ENCODE data around the gene RAB23. TPM values are rescaled to one million over a fixed set of nuclear protein-coding genes. Genes with fewer than 3 reads are reported as not detected.

The RAB23 gene
- total RNA-seq, 1 experiment from 2014 or later, result 18.1 TPM

GRCh38 chr6:57265755-57266221, 43.7 kb upstream of the RAB23 start:
- H3K18ac ChIP-seq (ENCODE audit: insufficient read length, low read depth, low read length), result no peak overlapping the region
- no peak overlapping the region for H4K91ac ChIP-seq (ENCODE audit: insufficient read length, low read depth, low read length)
- H3K27ac ChIP-seq (ENCODE audit: insufficient read length, low read depth, low read length), result no peak overlapping the region
- H3K79me1 ChIP-seq (ENCODE audit: insufficient read depth, low read depth, low read length, poor library complexity, severe bottlenecking), result no peaks in the 10 kb centered on the region
- H3K36me3 Mint-ChIP-seq (ENCODE audit: insufficient read depth in 1 of 3, low read depth in 3 of 3), result no peaks in the 10 kb centered on the region
- TF ChIP-seq CTCF (conservative IDR thresholded peaks at IDR 0.05), result no peak
- no peak overlapping the region for H4K5ac ChIP-seq (ENCODE audit: insufficient read length, low read depth, low read length)
- H3K4me2 ChIP-seq (ENCODE audit: insufficient read depth, insufficient read length, low read length), result no peak overlapping the region
- DNase-seq, result no peak
- H3K23ac ChIP-seq (ENCODE audit: insufficient read length, low read depth, low read length), result no peak overlapping the region
- H3K9me3 ChIP-seq (ENCODE audit: control insufficient read depth, low read depth, low read length), result no peaks in the 10 kb centered on the region
- WGBS (ENCODE audit: extremely low coverage, insufficient read length, low lambda C conversion rate), result no CpG with 5 or more reads among the region's 1 CpG
- H2AK5ac ChIP-seq (ENCODE audit: insufficient read length, low read length), result no peak overlapping the region
- no peaks in the 10 kb centered on the region for H3K23me2 ChIP-seq (ENCODE audit: insufficient read length, low read depth, low read length, poor library complexity, severe bottlenecking)
- peaks cover 0 to 3% of the 10 kb centered on the region in 2 experiments; a peak in 2 of 4 replicates for H3K4me1 Mint-ChIP-seq
- H3K27me3 Mint-ChIP-seq (ENCODE audit: low read depth), result peaks cover 2% of the 10 kb centered on the region; the same call in 1 of the 2 replicates
- no peak overlapping the region for H4K8ac ChIP-seq (replicated peaks; ENCODE audit: insufficient read length, low read depth, low read length)
- no peak overlapping the region for H2BK20ac ChIP-seq (ENCODE audit: low read depth, low read length, poor library complexity, severe bottlenecking)
- no peak overlapping the region for H3K4ac ChIP-seq (ENCODE audit: low read depth, low read length)
- H3K56ac ChIP-seq (ENCODE audit: insufficient read length, low read depth, low read length), result no peak overlapping the region
- no peak overlapping the region for H2AFZ ChIP-seq (ENCODE audit: low read length)
- H2BK120ac ChIP-seq (ENCODE audit: low read depth, low read length, poor library complexity, severe bottlenecking), result no peak overlapping the region
- H4K20me1 ChIP-seq (ENCODE audit: control insufficient read depth, insufficient read depth, insufficient read length), result no peaks in the 10 kb centered on the region
- H3K27ac Mint-ChIP-seq, result no peak overlapping the region
- no peak overlapping the region for H3K9ac ChIP-seq (ENCODE audit: extremely low read depth, insufficient read length, low read length)
- H3K79me2 ChIP-seq (ENCODE audit: insufficient read depth, low read length), result no peaks in the 10 kb centered on the region
- no peak overlapping the region for H2BK5ac ChIP-seq (ENCODE audit: insufficient read length, low read length)
- no peak overlapping the region for H2BK15ac ChIP-seq (ENCODE audit: low read depth, low read length)
- no peak overlapping the region for H3K14ac ChIP-seq (ENCODE audit: insufficient read depth, low read length)
- H3K27me3 ChIP-seq (ENCODE audit: insufficient read depth, low read length), result no peaks in the 10 kb centered on the region
- no peak overlapping the region for H2BK12ac ChIP-seq (ENCODE audit: insufficient read length, low read depth, low read length)
- H3K4me3 Mint-ChIP-seq, result no peak overlapping the region
- no peak overlapping the region for H3T11ph ChIP-seq (ENCODE audit: low read length)
- H3K9me3 Mint-ChIP-seq, result no peaks in the 10 kb centered on the region
- H3K4me1 ChIP-seq (ENCODE audit: insufficient read depth, low read length), result no peaks in the 10 kb centered on the region
